ENCODE results near the gene ZSWIM6.

- TF ChIP-seq CTCF (IDR thresholded peaks at IDR 0.05; ENCODE audit: poor library complexity) (no peak), EZH2 (IDR thresholded peaks at IDR 0.05; ENCODE audit: borderline replicate concordance) (no peak), EZH2phosphoT487 (IDR thresholded peaks at IDR 0.05; ENCODE audit: low read depth, severe bottlenecking, unreplicated experiment) (no peak)
These were observed 244.5 kb downstream of the ZSWIM6 start for GRCh38 chr5:61576556-61576955.
